HG03159 (cell line): ENCODE data around the gene OR56B4.
"Not testable (repeated sequence)": the region's sequence is repeated elsewhere in the genome, so short reads cannot be mapped to it uniquely, and the experiment has no call there.

Experiments
- ATAC-seq: cut with Tn5 transposase; IDR thresholded peaks from one replicate; pipeline ENCODE4 v1.9.1; 2021; ENCODE audit warnings: mild to moderate bottlenecking, moderate library complexity; ENCODE audit not compliant: unreplicated experiment

OR56B4 gene, protein sequence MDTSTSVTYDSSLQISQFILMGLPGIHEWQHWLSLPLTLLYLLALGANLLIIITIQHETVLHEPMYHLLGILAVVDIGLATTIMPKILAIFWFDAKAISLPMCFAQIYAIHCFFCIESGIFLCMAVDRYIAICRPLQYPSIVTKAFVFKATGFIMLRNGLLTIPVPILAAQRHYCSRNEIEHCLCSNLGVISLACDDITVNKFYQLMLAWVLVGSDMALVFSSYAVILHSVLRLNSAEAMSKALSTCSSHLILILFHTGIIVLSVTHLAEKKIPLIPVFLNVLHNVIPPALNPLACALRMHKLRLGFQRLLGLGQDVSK

DNA sequence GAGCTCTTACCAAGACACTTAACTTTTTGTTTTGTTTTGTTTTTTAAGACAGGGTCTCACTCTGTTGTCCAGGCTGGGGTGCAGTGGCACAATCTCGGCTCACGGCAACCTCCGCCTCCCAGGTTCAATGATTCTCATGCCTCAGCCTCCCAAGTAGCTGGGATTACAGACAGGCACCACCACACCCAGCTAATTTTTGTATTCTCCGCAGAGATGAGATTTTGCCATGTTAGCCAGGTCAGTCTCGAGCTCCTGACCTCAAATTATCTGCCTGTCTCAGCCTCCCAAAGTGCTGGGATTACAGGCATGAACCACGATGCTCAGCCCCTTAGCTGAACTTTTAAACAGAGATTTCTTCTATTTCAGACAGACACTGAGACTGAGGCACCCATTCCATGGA lies at the start of gene OR56B4:
OR56B4 (plus strand) TSS at position 301 of the 400 bp plus-strand sequence; CDS start at position 396, 95 bp downstream.
- ATAC-seq = not testable (repeated sequence)

DNA sequence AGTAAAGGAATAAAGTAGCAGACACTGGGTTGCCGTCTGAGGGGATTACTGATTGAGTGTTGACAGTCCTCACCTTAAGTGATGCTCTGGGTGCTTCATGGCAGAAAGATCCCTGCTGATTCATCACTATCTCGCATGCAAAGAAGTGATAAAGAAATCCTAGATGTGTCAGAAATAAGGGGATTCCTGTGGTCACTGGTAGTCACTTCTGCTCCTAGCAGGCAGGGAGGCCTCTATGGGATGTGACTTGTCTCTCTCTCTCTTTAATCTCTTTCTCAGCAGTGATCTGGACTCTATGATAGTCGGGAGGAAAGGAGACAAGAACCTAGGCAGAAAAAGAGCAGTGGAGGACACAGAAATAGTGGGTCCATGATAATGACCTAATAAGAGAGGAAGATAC lies 46.0 kb upstream of the OR56B4 start:
- no peak for ATAC-seq

DNA sequence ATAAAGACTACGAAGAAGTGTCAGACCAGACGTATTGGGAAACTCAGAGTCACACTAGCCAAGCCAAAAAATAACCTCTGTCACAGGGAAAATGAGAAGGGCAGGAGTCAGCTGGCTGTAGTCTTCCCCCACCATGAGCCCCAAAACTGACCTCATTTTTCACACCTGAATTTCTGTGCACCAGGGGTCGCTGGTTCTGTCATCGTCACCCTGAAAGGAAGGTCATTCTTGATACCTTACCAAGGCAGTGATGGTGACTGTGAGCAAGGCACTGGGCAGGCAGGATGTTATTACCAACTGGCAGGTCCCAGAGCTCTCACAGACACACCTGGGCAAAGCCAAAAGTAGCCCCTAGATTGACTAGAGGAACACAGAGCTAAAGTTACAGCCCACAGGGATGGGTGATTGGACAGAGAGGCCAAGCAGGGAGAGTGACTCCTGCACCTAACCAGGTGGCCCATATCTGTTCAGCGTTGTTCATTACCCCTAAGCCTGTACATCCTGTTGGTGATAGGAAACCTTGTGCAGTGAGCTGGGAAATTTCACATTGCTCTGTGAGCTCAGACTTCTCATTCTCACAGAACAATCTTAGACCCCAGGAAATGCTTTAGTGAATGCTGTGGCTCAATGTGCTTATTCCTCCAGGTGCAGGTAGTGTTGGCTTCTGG lies 44.7 kb upstream of the OR56B4 start:
- no peak for ATAC-seq

DNA sequence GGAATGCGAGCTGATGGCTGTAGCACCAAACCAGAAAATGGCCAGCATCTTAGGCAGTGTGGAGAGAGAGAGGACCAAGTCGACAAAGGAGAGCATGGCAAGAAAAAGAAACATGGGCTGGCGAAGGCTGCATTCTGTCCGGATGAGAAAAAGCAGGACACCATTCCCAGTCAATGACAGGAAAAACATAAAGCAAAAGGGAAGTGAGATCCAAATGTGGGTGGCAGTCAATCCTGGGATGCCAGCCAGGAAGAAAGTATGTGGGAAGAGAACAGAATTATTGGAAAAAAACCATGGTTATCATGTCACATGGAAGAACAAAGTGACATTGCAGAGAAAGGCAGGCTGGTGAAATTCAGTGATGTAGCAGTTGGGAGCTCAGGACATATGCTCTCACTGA lies 40.0 kb upstream of the OR56B4 start:
- no peak for ATAC-seq

DNA sequence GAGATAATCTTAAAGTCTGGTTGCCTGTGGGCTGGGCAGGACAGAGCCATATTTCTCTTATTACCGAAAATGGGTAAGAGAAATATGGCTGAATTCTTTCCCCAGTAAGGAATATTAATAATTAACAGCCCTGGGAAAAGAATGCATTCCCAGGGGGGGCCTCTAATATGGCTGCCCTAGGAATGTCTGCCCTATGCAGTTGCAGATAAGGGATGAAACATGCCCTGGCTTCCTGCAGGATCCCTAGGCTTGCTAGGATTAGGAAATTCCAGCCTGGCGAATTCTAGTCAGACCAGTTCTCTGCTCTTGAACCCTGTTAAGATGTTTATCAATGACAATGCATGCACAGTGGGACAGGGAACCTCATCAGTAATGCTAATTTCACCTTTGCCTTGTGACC lies 31.0 kb upstream of the OR56B4 start:
- ATAC-seq = not testable (repeated sequence)

DNA sequence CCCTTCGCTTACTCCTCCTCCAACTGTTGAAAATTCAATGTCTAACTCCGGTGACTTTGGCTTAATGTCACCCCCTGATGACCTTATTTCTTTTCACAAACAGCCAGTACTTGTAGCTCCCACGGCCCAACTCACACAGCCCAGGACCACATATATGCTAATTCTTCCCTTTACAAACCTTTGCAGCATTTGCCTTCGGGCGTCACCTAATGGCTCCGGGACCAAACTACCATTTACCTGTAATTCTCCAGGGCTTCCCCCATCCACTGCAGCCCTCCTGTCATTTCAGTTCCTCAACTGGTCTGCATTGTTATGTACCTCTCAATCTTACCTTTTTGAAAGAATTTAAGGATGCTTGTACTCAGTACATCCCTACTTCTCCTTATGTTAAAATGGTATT lies 29.8 kb upstream of the OR56B4 start:
- ATAC-seq = no peak

DNA sequence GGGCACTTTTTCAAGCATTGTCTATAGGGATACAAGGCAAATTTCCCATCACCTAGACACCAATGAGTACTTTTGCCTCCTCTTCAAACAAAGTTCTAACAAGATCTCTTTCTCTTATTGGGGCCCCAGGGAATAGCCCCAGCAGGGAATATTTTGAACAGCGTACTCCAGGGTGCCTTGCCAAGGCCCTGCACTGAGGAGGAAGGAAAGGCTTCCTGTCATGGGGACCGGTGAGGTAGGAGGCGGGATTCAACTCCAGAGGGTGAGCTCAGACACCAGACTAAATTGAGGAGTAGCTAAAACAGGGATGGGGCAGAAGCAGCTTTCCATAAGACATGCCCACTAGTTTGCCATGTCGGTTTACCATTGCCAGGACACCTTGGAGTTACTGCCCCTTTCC lies 28.0 kb upstream of the OR56B4 start:
- ATAC-seq = no peak

DNA sequence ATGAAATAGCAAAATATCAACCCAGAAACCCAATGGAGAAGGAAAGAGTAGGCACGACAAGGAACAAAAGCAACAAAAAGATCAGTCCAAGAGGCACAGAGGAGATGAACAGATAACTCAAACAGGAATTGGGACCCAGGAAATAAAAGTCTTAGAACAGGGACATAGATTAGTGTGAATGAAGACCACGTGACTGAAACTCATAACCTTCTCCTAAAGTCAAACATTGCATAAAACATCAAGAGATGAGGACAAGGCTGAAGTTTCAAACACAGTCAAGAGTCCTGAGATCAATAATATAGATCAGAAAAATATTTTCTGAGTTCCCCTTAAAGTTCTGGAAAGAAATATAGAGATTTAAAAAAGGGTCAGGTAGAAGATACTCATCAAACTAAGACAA lies 24.4 kb upstream of the OR56B4 start:
- no peak for ATAC-seq

DNA sequence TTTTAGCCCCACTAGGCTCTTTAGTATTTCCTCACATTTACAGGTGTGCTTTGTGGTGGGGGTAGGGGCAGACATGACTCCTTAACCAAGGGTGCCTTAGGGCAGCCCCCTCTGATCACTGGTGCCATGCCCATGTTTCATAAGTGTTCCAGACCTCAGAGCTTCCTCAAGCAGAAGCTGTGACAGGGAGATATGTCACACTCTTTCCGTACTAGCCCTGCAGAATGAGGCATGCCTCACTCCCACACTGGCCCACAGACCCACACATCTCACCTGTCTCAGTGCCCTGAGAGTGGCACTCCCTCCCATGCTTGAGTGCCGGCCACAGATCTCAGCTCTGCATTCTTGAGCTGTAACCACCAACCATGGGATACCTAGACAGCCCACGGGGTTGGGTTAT lies 22.9 kb upstream of the OR56B4 start:
- ATAC-seq = no peak

DNA sequence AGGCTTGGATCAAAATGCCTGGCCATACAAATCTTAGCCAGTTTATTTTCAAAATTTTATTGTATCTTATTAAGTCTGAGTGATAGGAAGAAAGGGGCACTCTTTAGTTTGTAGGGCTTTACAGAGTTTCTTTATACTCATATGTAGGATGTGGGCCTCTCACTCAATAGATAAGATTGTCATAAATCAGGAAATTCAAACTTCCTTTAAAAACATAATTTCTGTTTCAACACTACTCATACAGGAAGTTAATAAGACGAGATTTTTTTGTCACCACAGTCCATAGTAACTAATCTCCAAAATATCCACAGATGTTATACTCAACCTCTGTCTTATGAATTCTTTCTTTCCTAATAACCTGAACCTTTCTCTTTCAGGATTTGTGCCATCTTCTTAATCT lies 13.3 kb upstream of the OR56B4 start:
- no peak for ATAC-seq

DNA sequence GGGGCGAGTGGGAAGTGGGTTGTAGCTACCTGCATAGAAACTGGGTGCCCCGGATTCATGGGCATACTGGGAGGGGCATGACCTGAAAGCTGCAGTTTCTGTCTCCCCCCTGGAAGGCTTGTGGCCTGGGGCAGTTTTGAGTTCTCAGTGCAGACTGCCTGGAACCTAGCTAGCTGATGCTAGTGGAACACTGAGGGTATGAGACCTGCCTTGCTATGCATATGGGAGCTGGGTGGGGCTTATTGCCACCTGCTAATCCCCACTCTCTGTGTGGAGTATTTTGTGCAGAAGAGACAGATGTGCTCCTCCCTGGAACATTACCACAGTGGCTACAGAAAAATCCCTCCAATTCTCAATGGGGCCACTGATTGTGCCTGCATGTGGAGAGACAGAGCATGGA lies 11.7 kb upstream of the OR56B4 start:
- ATAC-seq = no peak

DNA sequence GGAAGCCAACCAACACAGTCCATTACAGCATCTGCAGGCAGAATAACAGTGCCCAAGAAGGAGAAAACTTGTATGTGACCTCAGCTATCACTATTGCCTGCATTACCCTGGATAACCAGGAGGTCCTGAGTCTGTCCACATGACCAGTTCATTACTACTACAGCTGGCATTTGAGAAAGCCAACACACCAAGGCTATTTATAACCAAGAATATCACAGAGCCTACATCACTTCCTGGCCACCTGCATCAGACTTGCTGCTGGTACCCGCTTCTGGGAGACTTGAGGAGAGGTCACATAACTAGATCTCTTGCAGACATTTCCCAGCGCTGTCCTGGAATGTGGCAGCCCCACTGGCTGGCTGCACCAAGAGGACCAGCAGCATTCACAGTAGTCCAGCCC lies 11.1 kb upstream of the OR56B4 start:
- peak; percentile 47 for ATAC-seq

DNA sequence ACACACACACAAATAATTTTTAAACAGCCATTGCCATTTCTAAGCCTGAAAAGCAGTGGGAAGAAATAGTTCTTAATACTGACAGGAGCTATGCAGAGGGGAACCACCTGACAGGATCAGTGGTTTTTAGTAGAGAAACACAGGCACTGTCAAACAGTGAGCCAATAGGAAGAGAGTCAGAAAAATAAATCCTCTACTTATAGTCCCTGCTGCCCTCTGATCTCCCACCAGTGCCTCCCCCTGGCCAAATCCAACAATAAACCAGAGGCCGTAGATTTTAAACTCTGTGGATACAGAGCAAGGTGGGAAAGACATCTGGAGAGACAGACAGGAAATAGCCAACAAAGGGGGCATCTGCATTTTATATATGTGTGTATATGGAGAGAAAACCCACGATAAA lies 7.9 kb upstream of the OR56B4 start:
- ATAC-seq = no peak

DNA sequence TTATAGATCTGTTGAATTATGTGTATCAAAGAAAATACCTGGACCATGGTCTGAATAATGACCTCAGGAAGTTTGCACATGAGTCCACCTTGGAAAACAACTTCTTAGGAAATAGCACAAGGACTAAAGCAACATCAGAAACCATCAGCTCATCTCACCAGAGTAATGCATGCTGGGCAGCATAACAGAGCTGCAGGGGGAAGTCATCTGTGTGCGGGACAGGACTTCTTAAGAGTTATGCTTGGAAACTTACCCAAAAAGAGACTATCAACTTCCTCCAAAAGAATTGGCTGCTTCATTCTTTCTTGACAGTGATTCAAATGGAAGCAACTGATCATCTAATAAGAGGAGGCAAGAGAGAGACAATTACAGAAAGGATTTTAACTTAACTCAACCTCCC lies 2.5 kb downstream of the OR56B4 start:
- ATAC-seq = no peak

DNA sequence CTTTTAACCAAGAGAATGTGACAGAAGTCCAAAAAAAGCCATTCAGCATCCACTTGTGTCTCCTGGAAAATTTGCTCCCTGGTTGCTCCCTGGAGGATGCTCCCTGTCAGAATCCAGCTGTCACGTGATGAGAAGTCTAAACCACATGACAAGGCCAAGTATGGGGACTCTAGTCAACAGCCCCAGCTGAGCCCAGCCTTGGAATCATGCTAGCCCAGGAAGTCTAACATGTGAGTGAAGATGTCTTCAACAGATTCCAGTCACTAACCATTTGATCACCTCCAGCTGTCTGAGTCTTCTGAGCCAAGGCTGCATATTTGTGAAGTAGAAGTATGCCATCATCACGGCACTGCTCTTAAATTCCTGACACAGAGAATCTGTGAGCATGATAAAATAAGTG lies 4.2 kb downstream of the OR56B4 start:
- no peak for ATAC-seq

DNA sequence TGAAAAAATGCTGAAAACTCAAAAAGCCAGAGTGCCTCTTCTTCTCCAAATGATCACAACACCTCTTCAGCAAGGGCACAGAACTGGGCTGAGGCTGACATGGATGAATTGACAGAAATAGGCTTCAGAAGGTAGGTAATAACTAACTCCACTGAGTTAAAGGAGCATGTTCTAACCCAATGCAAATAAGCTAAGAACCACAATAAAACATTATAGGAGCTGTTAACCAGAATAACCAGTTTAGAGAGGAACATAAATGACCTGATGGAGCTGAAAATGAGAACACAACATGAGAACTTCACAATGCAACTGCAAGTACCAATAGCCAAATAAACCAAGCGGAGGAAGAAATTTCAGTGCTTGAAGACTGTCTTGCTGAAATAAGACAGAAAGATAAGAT lies 9.2 kb downstream of the OR56B4 start:
- ATAC-seq = no peak

DNA sequence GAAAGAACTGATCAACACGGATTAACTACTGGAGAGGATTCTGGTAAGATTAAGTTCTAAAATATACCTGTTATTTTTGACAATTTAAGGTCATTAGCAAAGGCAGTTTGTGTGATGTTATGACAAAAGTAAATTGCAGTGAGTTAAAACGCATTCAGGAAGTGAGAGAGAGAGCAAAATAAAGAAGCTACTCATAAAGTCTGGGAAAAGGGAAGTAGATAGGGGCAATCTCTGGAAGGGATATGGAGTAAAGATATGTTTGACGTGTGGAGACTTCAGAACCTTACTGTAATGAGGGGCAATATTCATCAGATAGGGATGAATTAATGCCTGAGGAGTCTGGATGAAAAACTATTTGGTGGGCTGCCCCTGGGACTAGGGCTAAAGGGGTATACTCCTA lies 16.8 kb downstream of the OR56B4 start:
- no peak for ATAC-seq

DNA sequence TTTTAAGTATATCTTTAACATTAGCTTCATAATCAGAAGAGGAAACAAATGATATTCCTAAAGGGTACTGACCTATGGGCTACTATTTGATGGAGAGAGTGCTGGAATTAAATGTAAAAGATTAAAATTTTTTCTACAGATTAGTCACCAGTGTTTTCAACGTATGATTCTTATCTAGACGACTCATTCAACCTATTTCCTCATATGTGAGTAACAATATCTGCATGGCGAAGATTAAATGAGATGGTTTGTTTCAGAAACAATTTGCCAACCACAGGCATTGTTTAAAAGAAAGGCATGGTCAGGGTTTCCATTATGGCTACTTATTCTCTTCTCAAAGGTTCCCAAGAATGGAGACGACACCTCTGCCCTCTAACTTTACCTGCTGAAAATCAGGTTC lies 20.4 kb downstream of the OR56B4 start:
- no peak for ATAC-seq

DNA sequence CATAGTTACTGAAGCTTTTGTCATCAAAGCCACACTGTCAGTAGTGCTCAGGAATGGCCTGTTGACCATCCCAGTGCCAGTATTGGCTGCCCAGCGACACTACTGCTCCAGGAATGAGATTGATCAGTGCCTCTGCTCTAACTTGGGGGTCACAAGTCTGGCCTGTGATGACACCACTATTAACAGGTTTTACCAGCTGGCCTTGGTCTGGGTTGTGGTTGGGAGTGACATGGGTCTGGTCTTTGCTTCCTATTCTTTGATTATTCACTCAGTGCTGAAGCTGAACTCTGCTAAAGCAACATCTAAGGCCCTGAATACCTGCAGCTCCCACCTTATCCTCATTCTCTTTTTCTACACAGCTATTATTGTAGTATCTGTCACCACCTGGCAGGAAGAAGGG lies 21.5 kb downstream of the OR56B4 start:
- no peak for ATAC-seq

DNA sequence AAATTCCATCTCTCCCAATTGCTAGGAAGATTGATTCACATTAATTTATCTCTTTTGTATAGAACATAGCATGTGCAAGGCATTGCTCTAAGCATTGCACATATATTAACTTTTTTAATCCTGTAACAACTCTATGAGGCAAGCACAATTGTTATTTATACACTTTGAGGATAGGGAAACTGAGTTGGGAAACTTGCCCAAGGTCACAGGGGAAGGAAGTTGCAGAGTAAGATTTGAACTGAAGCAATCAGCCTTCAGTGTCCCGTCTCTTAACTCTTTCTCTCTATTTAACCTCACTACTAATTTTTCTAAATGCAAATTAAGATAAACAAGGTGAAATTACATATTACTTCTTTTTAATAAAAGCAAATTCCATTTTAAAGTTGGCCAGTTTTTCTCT lies 22.2 kb downstream of the OR56B4 start:
- ATAC-seq = no peak

DNA sequence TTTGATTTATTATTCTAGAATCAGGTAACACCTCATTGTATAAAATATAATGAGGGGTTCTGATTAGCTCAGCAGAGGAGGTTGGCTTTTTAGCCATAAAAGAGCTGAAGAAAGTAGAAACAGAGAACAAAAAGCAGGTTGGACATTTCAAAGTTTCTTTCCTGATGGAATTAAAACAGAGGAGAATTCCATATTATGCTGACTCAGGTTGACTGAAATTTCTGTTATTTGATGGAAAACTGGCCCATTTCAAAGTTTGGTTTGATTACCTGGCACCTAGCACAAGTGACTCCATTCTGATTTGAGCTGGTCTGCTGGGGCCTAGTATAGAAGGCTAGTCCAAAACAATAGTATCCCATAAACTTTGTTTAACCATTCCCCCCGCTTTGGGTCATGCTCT lies 24.9 kb downstream of the OR56B4 start:
- no peak for ATAC-seq

DNA sequence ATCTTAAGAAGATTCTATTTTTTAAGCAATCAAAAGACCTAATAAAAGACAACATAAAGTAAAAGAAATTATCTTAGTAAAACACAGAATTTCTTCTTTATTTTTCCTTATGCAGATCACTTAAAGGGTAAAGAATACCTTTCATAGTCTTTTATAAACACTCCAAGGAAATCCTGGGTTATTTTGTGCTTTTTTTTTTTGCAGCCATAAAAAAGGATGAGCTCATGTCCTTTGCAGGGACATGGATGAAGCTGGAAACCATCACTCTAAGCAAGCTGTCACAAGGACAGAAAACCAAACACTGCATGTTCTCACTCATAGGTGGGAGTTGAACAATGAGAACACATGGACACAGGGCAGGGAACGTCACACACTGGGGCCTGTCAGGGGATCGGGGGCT lies 28.5 kb downstream of the OR56B4 start:
- ATAC-seq = not testable (repeated sequence)

DNA sequence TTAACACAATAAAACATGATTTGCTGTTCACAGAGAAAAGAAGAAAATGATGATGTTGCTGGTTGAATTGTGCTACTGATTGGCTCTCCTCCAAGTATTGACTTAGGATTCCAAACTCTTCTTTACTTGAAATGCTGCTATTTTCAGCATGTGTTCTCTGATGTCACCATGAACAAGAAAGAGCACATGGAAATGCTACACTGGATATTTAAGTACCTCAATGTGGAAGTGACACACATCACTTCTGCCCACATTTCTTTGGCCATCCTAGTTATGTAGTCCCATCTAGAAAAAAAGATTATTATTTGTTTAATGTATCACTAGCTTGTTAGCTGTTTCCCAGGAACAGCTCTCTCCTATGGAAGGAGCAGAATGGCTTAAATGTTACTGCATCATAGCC lies 35.5 kb downstream of the OR56B4 start:
- ATAC-seq = no peak
